Fibroblast of pulmonary artery (primary cell): ENCODE measurements around the gene FKBP3.

Source experiments
- DNase-seq: peaks from one replicate; pipeline ENCODE4 v3.0.0-alpha.2; 2010; ENCODE audit warnings: low read depth
- H3K4me3 ChIP-seq: replicated peaks from 2 replicates; pipeline ENCODE4 v1.5.1; 2011; ENCODE audit warnings: low read depth, mild to moderate bottlenecking, control low read depth, low read length, moderate library complexity
- CTCF ChIP-seq: IDR thresholded peaks from 2 replicates; pipeline ENCODE4 v1.5.1; 2011; ENCODE audit warnings: mild to moderate bottlenecking, control low read depth, low read length, inconsistent platforms; ENCODE audit errors: missing control alignments

The FKBP3 gene

GRCh38 chr14:45134051-45134958 lies at the start of gene FKBP3:
TSS of gene FKBP3 (minus strand) at chr14:45134481. CDS start at chr14:45134456, 25 bp downstream.
- DNase-seq: peak; percentile 99
- H3K4me3 ChIP-seq: peak within 1 kb of the TSS; percentile 91
- peak; percentile 19 for TF ChIP-seq CTCF

DNA sequence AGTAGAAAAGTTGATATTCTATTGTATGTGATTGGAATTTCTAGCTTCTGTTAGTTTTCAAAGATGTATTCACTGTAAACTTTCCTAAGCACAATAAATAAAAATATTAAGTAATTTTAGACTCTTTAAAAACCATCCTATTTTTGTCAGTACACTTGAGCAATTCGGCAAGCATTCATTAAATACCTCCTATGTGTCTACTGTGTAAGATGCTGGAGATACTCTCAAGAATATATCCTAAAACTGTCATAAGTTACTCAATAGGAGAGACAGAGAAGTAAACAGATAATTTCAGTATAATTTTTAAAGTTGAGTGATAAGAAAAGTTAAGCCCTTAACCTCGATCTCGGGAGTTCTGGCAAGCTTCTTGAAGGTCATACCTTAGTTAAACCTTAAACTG lies 47.5 kb upstream of the FKBP3 start:
- no peak overlapping the region for H3K4me3 ChIP-seq
- no peak for DNase-seq

DNA sequence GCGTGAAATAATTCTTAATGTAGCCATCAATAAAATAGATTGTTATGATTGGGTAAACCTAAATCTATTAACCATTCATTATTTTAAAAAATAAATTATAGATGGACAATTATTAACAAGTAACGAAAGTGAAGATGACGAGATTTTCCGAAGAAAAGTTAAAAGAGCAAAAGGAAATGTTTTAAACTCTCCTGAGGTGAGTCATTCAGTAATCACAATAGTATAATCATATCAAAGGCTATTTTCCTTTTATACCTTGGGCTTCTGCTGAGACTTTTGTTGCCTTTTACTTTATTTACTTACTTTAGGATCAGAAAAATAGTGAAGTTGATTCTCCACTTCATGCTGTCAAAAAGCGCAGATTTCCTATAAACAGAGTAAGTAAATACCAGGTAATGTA lies 47.0 kb upstream of the FKBP3 start:
- no peak for TF ChIP-seq CTCF
- peak overlapping the region; percentile 21 for H3K4me3 ChIP-seq
- peak; percentile 30 for DNase-seq

More for the DNA sequence above, 47.5 kb upstream of the FKBP3 start:
- TF ChIP-seq CTCF: no peak

DNA sequence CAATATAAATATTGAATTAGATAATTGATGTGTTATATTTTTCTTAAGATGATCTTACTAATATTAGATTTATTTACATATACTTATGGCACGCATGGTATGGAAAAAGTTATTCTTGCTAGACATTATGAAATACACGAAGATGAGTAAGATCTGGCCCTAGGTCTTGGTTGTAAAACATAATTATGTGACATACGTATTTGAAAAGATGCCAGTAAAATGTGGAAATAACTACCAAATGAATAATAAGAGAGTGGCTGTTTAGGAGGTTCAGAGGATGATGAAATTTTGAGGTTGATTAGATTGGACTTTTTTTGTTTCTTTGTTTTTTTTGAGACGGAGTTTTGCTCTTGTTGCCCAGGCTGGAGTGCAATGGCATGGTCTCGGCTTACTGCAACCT lies 42.8 kb upstream of the FKBP3 start:
- peak; percentile 96 for DNase-seq
- H3K4me3 ChIP-seq: no peak overlapping the region
- TF ChIP-seq CTCF: no peak

- no peak for TF ChIP-seq CTCF
- no peak for DNase-seq
- no peak overlapping the region for H3K4me3 ChIP-seq
Observed at GRCh38 chr14:45169906-45170305, 35.6 kb upstream of the FKBP3 start.

DNA sequence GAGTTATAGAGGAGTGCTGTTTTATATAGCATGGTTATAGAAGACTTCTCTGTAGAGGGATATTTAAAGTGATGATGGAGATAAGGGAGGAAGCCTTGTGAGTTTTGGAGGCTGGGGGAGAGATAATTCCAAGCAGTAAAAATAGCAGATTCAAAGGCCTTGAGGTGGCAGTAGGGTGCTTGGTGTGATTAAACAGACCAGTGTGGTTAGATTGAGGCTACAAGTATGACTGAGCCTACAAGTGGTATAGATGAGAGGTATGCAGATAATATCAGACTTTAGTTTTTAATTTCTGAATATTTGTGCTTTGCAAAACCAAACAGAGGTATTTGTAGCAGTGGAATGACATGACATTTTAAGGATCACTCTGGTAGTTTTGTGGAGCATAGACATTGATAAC lies 21.8 kb upstream of the FKBP3 start:
- TF ChIP-seq CTCF: no peak
- peak; percentile 16 for DNase-seq
- H3K4me3 ChIP-seq: no peak overlapping the region
